LNCaP clone FGC (cell line): ENCODE measurements around the gene THOP1.

Experiments
- DNase-seq: peaks from one replicate; pipeline ENCODE4 v3.0.0-alpha.2; 2011; ENCODE audit warnings: low read depth
- H3K4me3 ChIP-seq: 2 replicates; pipeline ENCODE4 v1.5.1; 2011; ENCODE audit warnings: mild to moderate bottlenecking, low read depth, low read length, control low read depth
- TF ChIP-seq, protein P1 (sequence below): IDR thresholded peaks from 2 replicates; pipeline ENCODE4 v1.5.1; 2012; ENCODE audit warnings: mild to moderate bottlenecking; ENCODE audit not compliant: control insufficient read depth, insufficient read depth; ENCODE audit errors: extremely low read depth

THOP1 gene

DNA sequence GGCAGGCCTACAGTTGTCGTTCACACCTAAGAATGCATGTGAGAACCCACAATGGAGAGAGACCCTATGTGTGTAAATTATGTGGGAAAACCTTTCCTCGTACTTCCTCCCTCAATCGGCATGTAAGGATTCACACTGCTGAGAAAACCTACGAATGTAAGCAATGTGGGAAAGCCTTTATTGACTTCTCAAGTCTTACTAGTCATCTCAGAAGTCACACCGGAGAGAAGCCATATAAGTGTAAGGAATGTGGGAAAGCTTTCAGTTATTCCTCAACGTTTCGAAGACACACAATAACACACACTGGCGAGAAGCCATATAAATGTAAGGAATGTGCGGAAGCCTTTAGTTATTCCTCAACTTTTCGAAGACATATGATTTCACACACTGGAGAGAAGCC is 67.3 kb downstream of the THOP1 start:
- no peak for DNase-seq
- TF ChIP-seq, protein P1, sequence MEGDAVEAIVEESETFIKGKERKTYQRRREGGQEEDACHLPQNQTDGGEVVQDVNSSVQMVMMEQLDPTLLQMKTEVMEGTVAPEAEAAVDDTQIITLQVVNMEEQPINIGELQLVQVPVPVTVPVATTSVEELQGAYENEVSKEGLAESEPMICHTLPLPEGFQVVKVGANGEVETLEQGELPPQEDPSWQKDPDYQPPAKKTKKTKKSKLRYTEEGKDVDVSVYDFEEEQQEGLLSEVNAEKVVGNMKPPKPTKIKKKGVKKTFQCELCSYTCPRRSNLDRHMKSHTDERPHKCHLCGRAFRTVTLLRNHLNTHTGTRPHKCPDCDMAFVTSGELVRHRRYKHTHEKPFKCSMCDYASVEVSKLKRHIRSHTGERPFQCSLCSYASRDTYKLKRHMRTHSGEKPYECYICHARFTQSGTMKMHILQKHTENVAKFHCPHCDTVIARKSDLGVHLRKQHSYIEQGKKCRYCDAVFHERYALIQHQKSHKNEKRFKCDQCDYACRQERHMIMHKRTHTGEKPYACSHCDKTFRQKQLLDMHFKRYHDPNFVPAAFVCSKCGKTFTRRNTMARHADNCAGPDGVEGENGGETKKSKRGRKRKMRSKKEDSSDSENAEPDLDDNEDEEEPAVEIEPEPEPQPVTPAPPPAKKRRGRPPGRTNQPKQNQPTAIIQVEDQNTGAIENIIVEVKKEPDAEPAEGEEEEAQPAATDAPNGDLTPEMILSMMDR = no peak
- H3K4me3 ChIP-seq = no peak overlapping the region

DNA sequence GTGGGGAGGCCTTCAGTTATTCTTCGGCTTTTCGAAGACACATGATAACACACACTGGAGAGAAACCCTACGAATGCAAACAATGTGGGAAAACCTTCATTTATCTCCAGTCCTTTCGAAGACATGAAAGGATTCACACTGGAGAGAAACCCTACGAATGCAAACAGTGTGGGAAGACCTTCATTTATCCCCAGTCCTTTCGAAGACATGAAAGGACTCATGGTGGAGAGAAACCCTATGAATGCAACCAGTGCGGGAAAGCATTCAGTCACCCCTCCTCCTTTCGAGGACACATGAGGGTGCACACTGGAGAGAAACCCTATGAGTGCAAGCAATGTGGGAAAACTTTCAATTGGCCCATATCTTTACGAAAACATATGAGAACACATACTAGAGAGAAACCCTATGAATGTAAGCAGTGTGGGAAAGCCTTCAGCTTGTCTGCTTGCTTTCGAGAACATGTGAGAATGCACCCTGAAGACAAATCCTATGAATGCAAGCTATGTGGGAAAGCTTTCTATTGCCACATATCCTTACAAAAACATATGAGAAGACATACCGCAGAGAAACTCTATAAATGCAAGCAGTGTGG is 67.8 kb downstream of the THOP1 start:
- no peak overlapping the region for H3K4me3 ChIP-seq
- no peak for DNase-seq
- TF ChIP-seq, protein P1 = no peak

DNA sequence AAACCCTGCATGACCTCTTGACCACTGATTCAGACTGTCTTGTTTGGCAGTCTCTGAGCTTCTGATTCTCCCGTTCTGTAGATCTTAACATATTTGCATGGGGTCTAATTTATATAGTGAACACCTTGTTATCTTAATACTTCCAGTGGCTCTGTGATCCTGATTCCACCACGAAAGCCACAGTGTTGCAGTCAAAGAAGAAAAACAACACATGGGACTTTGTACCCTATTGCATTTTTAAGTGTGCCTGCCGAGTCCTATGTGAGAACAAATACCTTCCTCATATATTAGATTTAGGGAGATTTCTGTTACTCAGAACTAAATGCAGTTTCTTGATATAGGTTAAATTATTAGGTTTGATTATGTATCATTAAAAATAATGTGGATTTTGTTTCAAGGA is 69.5 kb downstream of the THOP1 start:
- TF ChIP-seq, protein P1 = no peak
- DNase-seq = no peak
- H3K4me3 ChIP-seq = no peak overlapping the region

DNA sequence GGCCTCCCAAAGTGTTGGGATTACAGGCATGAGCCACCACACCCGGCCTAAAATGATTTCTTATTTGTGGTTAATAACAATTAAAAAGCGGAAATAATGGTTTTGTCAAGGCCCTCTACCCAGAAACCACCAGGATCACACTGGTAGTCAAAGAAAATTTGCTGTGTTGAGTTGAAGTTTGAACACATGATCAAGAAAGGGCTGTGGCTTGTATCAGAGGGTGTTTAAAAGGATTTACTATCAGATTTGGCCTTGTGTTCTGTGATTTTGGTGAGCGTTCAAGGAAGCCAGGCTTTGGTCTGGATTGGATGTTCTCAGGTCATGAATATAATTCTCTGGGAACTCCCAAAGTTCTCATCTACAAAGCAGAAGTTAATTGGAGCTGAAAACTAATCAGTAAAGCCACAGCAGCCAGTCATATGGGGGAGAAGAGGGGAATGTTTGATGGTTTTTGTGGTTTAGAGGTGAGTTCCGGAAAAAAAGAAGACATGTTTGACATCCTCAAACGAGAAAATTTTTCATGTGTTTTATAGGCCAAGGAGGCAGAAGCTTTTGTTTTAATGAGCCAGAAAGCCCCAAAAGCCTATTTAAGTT is 71.3 kb downstream of the THOP1 start:
- H3K4me3 ChIP-seq = no peak overlapping the region
- no peak for DNase-seq
- TF ChIP-seq, protein P1 = no peak

DNA sequence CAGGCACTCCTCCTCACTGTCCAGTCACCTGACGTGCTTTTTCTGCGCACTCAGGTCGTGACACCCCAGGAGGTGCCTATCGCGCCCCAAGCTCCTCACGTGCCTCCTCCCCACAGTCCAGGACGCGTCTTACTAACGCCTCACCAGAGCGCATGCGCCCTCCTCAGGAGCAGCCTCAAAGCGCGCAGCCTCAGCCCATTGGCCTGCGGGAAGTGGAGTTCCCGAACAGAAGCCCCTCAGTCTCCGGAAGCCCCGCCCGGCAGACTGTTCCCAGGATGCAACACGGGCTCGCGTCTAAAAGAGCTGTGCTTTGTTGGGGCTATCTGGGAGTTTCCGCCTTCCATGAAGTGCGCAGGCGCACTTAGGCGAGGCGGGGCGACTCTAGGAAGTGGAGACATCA is 73.6 kb downstream of the THOP1 start:
- TF ChIP-seq, protein P1 = no peak
- DNase-seq = no peak
- no peak overlapping the region for H3K4me3 ChIP-seq

DNA sequence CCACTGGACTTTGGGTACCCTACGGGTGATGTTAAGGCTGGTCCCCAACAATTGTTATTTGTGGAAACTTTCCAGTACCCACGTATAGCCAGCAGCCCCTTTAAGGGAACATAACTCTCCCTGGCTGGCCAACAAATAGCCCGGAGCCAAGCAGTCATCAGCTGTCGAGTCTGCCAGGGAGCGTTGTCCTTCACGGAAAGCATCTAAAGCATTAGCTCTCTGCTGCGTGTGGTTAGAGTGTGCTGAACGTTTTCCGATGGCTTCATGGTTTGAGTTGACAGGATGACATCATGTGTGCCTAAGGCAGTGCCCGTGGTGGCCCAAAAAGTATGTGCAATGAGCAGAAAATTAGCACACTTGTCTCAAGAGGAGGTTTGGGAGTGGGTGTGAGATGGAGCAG is 78.5 kb downstream of the THOP1 start:
- TF ChIP-seq, protein P1 = no peak
- DNase-seq = no peak

More for the DNA sequence above, 78.5 kb downstream of the THOP1 start:
- H3K4me3 ChIP-seq = no peak overlapping the region
